GM21737 (cell line): ENCODE measurements around the gene RNF17.
"Not testable (repeated sequence)": the region's sequence is repeated elsewhere in the genome, so short reads cannot be mapped to it uniquely, and the experiment has no call there.

Experiments
- ATAC-seq: cut with Tn5 transposase; IDR thresholded peaks from one replicate; pipeline ENCODE4 v1.9.1; 2021; ENCODE audit warnings: mild to moderate bottlenecking, moderate library complexity; ENCODE audit not compliant: unreplicated experiment

The RNF17 gene

GRCh38 chr13:24742294-24742693 lies 21.7 kb upstream of the RNF17 start:
- no peak for ATAC-seq

- ATAC-seq: no peak
Observed at GRCh38 chr13:24742977-24743376, 21.0 kb upstream of the RNF17 start.

DNA sequence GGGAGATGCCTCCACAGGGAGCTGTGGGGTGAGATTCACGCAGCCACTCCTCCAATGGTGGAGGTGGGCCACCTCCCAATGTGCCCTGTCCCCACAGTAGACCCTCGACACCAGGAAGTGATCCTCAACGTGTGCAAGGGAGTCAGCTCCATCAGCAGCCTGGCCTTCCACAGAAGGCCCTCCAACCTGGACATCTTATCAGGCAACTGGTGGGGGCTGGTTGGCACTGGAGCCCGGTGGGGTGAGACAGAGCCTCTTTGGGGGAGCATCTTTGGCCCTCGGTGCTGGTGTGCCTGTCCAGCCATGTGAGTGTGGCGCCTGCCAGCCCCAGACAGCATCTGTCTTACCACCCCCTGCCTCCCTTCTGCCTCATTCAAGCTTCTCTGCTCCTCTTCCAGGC lies 19.7 kb upstream of the RNF17 start:
- no peak for ATAC-seq

DNA sequence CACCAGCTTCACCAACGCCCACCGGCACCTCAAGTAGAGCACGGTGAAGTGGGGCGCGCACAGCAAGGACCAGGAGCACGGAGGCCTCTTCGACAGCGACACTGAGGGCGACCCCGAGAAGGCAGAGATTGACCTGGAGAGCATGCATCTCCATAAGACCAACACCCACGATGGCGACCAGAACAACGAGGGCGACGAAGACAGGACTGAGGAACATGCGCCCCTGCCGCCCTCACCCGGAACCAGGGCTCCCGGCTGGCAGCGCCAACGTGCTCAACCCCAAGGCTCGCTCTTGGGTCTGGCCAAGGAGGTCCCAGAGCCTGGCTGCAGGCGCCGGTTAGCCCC lies 18.5 kb upstream of the RNF17 start:
- ATAC-seq: no peak

DNA sequence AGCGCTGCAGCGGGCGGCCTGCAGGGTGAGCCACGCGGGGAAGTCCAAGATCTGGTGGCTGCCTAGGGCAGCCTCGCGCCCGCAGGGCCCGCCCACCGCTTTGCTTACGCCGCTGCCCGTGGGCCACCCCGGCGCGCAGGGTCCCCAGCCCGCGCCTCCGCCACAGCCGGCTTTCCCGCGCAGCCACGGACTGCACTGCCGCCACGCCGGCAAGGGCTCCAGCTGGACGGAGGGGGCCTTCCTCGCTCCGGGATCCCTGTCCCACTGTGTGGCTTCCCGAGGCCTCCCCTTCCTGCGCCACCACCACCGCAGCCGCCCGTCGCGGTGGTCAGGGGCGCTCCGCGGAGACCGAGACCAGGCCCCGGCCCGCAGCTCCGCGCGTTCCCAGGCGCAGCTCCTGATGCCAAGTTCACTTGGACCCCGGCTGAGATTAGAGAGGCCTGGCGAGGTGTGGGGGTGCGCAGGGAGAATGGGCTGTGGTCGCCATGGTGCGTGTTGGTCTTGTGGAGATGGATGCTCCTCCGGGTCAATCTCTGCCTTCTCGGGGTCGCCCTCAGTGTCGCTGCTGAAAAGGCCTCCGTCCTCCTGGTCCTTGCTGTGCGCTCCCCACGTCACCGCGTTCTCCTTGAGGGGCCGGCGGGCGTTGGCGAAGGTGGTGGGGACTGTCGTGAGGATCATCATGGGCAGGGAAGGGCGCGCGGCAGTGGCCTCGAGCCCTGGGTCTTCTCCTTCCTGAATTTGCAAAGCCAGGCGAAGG lies 17.9 kb upstream of the RNF17 start:
- ATAC-seq: no peak

GRCh38 chr13:24746618-24747247 lies 17.2 kb upstream of the RNF17 start:
- ATAC-seq: no peak

GRCh38 chr13:24747248-24748060 lies 16.5 kb upstream of the RNF17 start:
- no peak for ATAC-seq

DNA sequence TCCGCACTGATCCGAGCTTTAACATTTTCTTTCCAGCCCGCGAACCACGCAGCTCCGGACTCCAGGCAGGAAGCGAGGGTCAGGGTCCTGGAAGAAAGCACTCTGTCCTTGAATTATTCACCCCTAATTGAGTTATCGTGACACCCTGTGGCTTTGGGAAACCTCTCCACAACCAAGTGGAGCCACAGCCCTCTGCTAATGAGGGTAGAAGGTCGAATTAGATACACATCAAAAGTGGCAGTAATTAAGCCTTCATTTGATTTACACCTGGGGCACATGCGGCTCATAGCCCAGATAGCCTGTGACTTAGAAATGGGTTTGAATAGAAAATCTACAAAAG lies 15.9 kb upstream of the RNF17 start:
- no peak for ATAC-seq

- ATAC-seq: no peak
Observed at GRCh38 chr13:24759197-24759596, 4.8 kb upstream of the RNF17 start.

DNA sequence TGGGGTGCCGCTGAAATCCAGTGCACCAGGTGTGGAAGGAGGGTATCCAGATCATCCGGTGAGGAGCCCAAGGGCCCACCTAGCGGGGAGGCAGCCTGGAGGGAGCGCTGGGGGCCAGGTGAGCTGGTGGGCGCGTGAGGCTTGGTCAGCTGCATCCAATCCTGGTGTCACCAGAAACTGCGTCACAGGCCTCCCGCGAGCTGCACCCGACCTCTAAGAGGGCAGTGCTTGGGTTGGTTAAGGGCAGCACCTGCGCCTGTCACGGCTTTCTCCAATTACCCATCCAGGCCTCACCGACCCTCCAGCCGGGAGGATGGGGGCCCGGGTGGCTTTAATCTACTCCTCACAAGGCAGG lies 284 bp downstream of the RNF17 start:
- ATAC-seq: no peak

- ATAC-seq: no peak
Observed at GRCh38 chr13:24777171-24777570, 13.2 kb downstream of the RNF17 start.

DNA sequence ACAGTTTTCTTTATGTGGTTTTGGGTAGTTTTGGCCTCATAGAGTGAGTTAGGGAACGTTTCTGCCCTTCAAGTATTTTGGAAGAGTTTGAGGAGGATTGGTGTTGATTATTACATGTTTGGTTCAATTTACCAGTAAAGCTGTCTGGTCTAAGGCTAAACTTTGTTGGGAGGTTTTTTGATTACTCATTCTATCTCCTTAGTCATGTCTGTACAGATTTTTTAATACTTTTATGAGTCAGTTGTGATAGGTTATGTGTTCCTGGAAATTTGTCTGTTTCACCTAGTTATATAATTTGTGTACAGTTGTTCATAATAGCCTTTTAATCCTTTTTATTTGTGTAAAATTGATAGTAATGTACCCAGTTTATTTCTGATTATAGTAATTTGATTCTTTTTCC lies 20.4 kb downstream of the RNF17 start:
- no peak for ATAC-seq

GRCh38 chr13:24788538-24788937 lies 24.6 kb downstream of the RNF17 start:
- ATAC-seq: no peak

DNA sequence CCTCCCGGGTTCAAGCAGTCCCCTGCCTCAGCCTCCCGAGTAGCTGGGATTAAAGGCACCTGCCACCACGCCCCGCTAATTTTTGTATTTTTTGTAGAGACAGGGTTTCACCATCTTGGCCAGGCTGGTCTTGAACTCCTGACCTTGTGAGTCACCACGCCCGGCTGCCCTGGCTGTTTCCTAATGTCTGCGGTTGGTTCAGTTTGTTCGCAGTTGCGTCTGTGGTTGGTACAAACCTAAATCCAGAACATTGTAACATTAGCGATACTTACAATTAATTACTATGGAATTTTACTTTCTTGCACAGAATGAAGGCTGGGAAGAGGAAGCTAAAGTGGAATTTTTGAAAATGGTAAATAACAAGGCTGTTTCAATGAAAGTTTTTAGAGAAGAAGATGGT lies 38.1 kb downstream of the RNF17 start:
- no peak for ATAC-seq

- ATAC-seq: no peak
Observed at GRCh38 chr13:24821207-24821606, 57.2 kb downstream of the RNF17 start.

DNA sequence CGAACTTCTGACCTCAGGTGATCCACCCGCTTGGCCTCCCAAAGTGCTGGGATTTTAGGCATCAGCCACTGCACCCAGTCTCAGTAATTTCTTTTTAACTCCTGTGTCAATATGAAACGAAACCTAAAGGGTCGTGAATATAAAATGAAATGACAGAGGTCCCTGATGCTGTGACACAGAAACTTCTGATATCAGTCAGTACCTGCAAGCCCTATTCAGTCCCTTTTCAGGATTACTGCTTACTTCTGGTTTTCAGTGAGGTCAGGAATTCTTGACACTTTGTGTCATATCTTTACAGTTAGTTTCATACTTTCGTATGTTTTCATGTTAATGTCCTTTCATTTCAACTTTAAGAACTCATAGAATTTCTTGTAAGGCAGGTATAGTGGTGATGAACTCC lies 58.7 kb downstream of the RNF17 start:
- no peak for ATAC-seq

GRCh38 chr13:24823122-24823710 lies 59.2 kb downstream of the RNF17 start:
- ATAC-seq: not testable (repeated sequence)

GRCh38 chr13:24827799-24828198 lies 63.8 kb downstream of the RNF17 start:
- no peak for ATAC-seq

DNA sequence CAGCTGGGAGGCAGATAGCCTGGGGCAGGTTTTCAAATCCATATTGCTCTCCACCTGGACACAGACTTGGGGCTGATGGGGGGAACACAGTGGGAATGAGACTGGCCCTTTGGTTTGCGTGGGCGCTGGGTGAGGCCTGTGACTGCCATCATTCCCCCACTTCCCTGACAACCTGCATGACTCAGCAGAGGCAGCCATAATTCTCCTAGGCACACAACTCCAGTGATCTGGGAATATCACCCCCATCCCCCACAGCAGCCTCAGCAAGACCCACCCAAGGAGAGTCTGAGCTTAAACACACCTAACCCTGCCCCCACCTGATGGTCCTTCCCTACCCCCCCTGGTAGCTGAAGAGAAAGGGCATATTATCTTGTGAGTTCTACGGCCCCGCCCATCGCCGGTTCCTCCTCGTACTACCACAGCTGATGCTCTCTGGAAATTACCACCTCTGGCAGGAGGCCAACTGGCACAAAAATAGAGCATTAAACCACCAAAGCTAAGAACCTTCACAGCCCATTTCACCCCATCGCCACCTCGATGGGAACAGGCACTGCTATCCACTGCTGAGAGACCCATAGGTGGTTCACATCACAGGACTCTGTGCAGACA lies 71.0 kb downstream of the RNF17 start:
- no peak for ATAC-seq

DNA sequence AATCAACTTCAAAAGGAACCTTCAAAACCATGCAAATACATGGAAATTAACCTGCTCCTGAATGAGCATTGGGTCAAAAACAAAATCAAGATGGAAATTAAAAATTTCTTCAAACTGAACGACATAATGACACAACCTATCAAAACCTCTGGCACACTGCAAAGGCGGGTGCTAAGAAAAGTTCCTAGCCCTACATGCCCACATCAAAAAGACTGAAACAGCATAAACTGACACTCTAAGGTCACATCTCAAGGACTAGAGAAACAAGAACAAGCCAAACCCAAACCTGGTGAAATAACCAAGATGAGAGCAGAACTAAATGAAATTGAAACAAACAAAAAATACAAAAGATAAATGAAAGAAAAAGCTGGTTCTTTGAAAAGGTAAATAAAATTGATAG lies 73.6 kb downstream of the RNF17 start:
- not testable (repeated sequence) for ATAC-seq

DNA sequence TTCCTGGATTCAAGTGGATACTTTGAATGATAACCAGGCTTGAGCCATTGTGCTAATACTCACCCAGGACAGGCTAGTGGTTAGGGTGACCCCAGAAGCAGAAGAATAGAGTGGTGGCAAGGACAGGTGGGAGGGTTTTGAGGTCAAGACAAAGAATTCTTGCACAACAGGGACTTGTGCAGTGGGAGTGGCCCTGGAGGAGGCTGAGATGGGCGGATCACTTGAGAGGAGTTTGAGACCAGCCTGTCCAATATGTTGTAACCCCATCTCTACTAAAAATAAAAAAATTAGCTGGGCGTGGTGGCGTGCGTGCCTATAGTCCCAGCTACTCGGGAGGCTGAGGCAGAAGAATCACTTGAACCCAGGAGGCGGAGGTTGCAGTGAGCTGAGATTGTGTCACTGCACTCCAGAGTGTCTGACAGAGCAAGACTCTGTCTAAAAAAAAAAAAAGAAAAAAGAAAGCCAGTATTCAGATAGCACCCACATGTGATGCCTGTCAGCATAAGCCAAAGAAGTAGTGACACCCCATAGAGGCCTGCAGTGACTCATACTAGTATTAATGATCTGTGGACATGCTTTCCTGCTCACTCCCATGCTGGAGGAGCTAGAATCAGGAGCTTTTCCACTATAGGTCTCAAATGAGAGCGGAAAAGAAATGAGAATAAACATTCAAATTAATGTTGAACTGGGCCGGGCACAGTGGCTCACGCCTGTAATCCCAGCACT lies 78.7 kb downstream of the RNF17 start:
- ATAC-seq: no peak
